ENCODE measurements around the gene ANKRD23. TPM values are rescaled to one million over a fixed set of nuclear protein-coding genes. Genes with fewer than 3 reads are reported as not detected.

Gene ANKRD23
- total and polyA plus RNA-seq, 2 of the 13 experiments (the other 11 are each of a cell fraction or from before 2014, with no cell fraction given), result 1.5 to 1.6 TPM

DNA sequence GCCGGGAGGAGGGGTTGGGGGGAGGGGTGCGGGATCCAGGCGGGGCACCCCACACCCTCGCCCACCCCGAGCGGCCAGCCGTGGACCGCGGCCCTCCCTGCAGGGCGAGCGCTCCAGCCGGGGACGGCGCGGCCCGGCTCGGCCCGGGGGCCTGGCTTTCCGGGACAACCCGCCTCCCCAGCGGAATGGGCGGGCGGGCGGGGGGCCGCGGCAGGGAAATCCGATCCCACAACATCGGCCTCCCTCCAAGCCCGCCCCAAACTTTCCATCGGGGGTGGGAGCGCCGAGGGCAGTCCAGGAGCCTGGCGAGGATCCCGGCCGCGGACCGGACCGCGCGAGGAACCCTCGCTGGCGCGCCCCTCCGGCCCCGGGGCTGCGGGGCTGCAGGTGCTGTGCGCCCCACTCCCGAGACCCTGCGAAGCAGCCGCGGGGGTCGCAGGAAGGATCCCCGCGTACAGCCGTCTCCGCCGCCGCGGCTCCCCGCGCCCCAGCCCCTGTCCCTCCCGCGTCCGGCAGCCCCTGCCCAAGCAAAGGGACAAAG is 25.5 kb upstream of the ANKRD23 start (continued):
- TF ChIP-seq, protein P1, sequence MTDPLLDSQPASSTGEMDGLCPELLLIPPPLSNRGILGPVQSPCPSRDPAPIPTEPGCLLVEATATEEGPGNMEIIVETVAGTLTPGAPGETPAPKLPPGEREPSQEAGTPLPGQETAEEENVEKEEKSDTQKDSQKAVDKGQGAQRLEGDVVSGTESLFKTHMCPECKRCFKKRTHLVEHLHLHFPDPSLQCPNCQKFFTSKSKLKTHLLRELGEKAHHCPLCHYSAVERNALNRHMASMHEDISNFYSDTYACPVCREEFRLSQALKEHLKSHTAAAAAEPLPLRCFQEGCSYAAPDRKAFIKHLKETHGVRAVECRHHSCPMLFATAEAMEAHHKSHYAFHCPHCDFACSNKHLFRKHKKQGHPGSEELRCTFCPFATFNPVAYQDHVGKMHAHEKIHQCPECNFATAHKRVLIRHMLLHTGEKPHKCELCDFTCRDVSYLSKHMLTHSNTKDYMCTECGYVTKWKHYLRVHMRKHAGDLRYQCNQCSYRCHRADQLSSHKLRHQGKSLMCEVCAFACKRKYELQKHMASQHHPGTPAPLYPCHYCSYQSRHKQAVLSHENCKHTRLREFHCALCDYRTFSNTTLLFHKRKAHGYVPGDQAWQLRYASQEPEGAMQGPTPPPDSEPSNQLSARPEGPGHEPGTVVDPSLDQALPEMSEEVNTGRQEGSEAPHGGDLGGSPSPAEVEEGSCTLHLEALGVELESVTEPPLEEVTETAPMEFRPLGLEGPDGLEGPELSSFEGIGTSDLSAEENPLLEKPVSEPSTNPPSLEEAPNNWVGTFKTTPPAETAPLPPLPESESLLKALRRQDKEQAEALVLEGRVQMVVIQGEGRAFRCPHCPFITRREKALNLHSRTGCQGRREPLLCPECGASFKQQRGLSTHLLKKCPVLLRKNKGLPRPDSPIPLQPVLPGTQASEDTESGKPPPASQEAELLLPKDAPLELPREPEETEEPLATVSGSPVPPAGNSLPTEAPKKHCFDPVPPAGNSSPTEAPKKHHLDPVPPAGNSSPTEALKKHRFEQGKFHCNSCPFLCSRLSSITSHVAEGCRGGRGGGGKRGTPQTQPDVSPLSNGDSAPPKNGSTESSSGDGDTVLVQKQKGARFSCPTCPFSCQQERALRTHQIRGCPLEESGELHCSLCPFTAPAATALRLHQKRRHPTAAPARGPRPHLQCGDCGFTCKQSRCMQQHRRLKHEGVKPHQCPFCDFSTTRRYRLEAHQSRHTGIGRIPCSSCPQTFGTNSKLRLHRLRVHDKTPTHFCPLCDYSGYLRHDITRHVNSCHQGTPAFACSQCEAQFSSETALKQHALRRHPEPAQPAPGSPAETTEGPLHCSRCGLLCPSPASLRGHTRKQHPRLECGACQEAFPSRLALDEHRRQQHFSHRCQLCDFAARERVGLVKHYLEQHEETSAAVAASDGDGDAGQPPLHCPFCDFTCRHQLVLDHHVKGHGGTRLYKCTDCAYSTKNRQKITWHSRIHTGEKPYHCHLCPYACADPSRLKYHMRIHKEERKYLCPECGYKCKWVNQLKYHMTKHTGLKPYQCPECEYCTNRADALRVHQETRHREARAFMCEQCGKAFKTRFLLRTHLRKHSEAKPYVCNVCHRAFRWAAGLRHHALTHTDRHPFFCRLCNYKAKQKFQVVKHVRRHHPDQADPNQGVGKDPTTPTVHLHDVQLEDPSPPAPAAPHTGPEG (CRISPR knock-in tag; IDR thresholded peaks at IDR 0.05), result peak; percentile 60; the same call in 1 of the 2 replicates
- TF ChIP-seq, protein P2, sequence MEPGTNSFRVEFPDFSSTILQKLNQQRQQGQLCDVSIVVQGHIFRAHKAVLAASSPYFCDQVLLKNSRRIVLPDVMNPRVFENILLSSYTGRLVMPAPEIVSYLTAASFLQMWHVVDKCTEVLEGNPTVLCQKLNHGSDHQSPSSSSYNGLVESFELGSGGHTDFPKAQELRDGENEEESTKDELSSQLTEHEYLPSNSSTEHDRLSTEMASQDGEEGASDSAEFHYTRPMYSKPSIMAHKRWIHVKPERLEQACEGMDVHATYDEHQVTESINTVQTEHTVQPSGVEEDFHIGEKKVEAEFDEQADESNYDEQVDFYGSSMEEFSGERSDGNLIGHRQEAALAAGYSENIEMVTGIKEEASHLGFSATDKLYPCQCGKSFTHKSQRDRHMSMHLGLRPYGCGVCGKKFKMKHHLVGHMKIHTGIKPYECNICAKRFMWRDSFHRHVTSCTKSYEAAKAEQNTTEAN (CRISPR knock-in tag; conservative IDR thresholded peaks at IDR 0.05), result 0 out of 2 replicates have a peak, but pooled peaks have one; percentile 15
- TF ChIP-seq, protein P3, sequence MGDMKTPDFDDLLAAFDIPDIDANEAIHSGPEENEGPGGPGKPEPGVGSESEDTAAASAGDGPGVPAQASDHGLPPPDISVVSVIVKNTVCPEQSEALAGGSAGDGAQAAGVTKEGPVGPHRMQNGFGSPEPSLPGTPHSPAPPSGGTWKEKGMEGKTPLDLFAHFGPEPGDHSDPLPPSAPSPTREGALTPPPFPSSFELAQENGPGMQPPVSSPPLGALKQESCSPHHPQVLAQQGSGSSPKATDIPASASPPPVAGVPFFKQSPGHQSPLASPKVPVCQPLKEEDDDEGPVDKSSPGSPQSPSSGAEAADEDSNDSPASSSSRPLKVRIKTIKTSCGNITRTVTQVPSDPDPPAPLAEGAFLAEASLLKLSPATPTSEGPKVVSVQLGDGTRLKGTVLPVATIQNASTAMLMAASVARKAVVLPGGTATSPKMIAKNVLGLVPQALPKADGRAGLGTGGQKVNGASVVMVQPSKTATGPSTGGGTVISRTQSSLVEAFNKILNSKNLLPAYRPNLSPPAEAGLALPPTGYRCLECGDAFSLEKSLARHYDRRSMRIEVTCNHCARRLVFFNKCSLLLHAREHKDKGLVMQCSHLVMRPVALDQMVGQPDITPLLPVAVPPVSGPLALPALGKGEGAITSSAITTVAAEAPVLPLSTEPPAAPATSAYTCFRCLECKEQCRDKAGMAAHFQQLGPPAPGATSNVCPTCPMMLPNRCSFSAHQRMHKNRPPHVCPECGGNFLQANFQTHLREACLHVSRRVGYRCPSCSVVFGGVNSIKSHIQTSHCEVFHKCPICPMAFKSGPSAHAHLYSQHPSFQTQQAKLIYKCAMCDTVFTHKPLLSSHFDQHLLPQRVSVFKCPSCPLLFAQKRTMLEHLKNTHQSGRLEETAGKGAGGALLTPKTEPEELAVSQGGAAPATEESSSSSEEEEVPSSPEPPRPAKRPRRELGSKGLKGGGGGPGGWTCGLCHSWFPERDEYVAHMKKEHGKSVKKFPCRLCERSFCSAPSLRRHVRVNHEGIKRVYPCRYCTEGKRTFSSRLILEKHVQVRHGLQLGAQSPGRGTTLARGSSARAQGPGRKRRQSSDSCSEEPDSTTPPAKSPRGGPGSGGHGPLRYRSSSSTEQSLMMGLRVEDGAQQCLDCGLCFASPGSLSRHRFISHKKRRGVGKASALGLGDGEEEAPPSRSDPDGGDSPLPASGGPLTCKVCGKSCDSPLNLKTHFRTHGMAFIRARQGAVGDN (CRISPR knock-in tag; IDR thresholded peaks at IDR 0.05), result no peak
- TF ChIP-seq, protein P4, sequence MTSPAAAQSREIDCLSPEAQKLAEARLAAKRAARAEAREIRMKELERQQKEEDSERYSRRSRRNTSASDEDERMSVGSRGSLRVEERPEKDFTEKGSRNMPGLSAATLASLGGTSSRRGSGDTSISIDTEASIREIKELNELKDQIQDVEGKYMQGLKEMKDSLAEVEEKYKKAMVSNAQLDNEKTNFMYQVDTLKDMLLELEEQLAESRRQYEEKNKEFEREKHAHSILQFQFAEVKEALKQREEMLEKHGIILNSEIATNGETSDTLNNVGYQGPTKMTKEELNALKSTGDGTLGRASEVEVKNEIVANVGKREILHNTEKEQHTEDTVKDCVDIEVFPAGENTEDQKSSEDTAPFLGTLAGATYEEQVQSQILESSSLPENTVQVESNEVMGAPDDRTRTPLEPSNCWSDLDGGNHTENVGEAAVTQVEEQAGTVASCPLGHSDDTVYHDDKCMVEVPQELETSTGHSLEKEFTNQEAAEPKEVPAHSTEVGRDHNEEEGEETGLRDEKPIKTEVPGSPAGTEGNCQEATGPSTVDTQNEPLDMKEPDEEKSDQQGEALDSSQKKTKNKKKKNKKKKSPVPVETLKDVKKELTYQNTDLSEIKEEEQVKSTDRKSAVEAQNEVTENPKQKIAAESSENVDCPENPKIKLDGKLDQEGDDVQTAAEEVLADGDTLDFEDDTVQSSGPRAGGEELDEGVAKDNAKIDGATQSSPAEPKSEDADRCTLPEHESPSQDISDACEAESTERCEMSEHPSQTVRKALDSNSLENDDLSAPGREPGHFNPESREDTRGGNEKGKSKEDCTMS (CRISPR knock-in tag; conservative IDR thresholded peaks at IDR 0.05), result no peak
- TF ChIP-seq ZNF713 (CRISPR knock-in tag; IDR thresholded peaks at IDR 0.05) (no peak), ZNF12 (CRISPR knock-in tag; IDR thresholded peaks at IDR 0.05) (no peak), ARNTL (CRISPR knock-in tag; IDR thresholded peaks at IDR 0.05) (no peak), NCOA2 (CRISPR knock-in tag; IDR thresholded peaks at IDR 0.05) (no peak), MXI1 (IDR thresholded peaks at IDR 0.05; ENCODE audit: borderline replicate concordance, low read depth, low read length) (0 out of 3 replicates have a peak, but pooled peaks have one; percentile 4), CHCHD3 (CRISPR knock-in tag; IDR thresholded peaks at IDR 0.05) (no peak)
- TF ChIP-seq, protein P5, sequence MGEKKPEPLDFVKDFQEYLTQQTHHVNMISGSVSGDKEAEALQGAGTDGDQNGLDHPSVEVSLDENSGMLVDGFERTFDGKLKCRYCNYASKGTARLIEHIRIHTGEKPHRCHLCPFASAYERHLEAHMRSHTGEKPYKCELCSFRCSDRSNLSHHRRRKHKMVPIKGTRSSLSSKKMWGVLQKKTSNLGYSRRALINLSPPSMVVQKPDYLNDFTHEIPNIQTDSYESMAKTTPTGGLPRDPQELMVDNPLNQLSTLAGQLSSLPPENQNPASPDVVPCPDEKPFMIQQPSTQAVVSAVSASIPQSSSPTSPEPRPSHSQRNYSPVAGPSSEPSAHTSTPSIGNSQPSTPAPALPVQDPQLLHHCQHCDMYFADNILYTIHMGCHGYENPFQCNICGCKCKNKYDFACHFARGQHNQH (CRISPR knock-in tag; IDR thresholded peaks at IDR 0.05), result no peak
- TF ChIP-seq, protein P6, sequence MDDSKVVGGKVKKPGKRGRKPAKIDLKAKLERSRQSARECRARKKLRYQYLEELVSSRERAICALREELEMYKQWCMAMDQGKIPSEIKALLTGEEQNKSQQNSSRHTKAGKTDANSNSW (CRISPR knock-in tag; IDR thresholded peaks at IDR 0.05; ENCODE audit: borderline replicate concordance), result no peak
- TF ChIP-seq, protein P7, sequence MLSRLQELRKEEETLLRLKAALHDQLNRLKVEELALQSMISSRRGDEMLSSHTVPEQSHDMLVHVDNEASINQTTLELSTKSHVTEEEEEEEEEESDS (CRISPR knock-in tag; IDR thresholded peaks at IDR 0.05; ENCODE audit: borderline replicate concordance), result no peak

All from HepG2 (cell line).